Fibroblast of mammary gland (primary cell): Measurements from ENCODE around the gene BCAR3.

ENCODE experiments used
- DNase-seq: peaks from one replicate; pipeline ENCODE4 v3.0.0-alpha.2; 2010; ENCODE audit warnings: low read depth
- H3K4me3 ChIP-seq: 2 replicates; pipeline ENCODE4 v1.5.1; 2011; ENCODE audit warnings: low read depth, mild to moderate bottlenecking, low read length, moderate library complexity; ENCODE audit not compliant: control insufficient read depth
- CTCF ChIP-seq: conservative IDR thresholded peaks from 2 replicates; pipeline ENCODE4 v1.5.1; 2011; ENCODE audit warnings: low read depth, low read length, inconsistent platforms; ENCODE audit not compliant: control insufficient read depth, insufficient read depth

Gene BCAR3

GRCh38 chr1:93635614-93636543 lies 45.8 kb downstream of the BCAR3 start:
- DNase-seq = no peak
- no peak for TF ChIP-seq CTCF
- no peak overlapping the region for H3K4me3 ChIP-seq

DNA sequence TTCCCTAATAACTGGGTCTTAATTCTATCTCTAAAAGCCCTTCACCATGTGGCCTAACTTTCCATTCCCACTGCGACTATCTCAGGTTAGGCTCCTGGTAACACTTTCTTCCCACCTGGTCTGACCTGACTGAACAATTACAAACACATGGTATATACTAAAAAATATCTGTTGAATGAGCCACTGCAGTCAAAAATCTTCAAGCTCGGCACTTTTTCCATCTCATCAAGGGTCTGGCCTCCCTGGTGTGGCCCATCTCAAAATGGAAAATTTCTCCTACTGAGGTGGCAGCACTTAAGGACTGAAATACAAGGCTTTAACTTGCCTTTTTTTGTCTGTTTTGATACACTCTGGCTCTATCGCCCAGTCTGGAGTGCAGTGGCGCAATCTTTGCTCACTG lies 48.3 kb downstream of the BCAR3 start:
- DNase-seq = no peak
- no peak for TF ChIP-seq CTCF
- H3K4me3 ChIP-seq = no peak overlapping the region

GRCh38 chr1:93631626-93632365 lies 49.8 kb downstream of the BCAR3 start:
- peak; percentile 34 for TF ChIP-seq CTCF
- no peak overlapping the region for H3K4me3 ChIP-seq
- peak; percentile 45 for DNase-seq

DNA sequence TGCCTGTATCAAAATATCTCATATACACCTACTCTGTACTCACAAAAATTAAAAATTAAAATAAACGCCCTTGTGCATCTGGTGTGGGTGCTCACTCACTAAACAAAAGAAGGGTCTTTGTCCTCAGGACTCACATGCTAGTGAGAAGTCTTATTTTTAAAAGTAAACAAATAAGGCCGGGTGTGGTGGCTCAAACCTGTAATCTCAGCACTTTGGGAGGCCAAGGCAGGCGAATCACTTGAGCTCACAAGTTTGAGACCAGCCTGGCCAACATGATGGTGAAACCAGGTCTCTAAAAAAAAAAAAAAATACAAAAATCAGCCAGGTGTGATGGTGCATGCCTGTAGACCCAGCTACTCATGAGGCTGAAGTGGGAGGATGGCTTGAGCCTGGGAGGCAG lies 51.5 kb downstream of the BCAR3 start:
- no peak for DNase-seq
- TF ChIP-seq CTCF = no peak
- no peak overlapping the region for H3K4me3 ChIP-seq

DNA sequence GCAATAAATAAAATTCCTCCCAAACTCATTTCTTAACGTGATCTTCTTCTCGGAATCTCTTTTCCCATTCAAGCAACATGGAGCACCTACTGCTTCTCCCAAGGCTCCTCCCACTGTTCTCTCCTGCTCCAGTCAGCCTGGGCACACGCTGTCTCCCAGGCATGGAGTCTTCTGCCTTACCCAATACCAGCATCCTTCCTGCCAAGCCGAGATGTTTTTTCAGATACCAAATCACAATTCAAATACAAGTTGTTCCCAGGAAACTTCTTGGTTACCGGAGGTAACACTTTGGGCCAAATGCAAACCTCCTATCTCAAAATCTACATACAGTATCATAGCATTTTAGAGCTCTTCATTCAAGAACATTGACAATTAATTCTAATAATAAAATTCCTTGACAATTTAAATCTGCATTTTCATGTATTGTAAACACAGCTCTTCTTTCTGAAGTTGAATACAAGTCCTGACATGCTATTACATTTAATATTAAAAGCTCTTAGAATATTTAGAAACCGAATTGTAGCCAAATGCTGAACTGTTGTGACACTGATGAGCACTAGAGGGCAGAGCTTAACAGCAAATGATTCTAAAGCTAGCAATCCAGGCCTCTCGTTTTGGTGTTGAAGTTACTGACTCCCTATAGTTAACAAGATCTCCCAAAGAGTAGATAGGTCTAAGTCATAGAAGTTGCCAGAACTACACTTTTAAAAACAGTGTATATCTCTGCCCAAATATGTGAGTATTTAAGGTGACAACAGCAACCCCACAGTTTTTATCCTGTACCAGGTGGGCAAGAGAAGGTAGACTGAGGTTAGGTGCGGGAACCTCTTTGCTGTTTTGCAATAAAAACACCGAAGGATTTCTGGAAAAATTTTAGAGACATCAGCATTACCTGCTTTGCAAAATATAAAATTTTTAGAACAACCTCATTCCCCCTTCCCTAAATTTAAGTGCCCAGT lies 52.3 kb downstream of the BCAR3 start:
- DNase-seq = peak; percentile 88
- peak; percentile 83 for TF ChIP-seq CTCF
- no peak overlapping the region for H3K4me3 ChIP-seq

DNA sequence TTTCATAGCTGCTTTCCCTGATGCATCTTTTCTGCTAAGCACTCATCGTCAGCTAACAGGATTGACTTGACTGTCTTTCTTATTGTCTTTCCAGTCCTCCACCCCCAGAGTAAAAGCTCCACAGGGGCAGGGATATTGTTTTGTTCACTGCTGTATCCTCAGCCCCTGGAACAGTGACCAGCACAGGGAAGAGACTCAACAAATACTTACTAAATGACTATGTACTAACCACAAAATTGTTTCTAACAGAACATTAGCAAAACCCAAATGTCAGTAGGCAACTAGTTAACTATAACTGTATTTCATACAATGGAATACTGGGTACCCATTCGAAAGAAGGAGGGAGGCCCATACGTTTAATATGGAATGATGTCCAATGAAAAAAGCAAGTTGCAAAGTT lies 53.0 kb downstream of the BCAR3 start:
- TF ChIP-seq CTCF = no peak
- no peak overlapping the region for H3K4me3 ChIP-seq
- DNase-seq = peak; percentile 56
